ENCODE data around the gene PLD2.
A peak's percentile ranks its signal among the peaks of the same experiment; 100 is the strongest.

The PLD2 gene

DNA sequence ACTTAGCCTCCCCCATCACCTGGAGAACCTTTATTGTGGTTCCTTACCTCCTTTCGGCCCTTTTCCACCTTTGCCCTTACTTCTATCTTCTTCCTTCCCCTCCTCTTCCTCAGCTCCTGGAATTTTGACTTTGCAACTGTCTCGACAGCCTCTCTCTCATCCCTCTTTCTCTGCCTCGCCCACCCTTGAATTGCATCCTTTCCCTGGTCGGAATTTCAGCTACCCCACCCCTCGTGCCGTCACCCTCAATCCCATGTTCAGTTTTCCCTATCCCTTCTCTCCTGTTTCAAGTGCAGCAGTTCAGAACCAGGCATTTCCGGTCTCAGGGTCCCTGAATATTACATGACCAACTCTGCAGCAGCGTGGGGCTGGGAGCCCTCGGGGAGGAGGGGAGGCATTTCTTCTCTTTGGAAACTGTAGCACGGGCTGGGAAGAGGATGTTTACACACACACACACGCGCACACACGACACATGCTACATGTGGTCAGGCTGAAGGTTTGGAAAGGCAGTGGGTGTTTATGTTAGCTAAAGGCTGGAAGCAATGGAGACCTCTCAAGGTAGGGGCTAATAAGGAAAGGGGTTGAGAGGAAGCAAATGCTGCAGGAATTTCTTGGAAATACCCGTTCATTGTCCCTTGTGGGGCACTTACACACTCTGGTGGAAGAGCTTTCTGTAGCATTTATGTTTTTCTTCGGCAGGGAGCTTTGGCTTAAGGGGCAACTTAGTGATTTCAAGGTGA lies 27.2 kb downstream of the PLD2 start:
- no peak for FAIRE-seq
- DNase-seq (ENCODE audit: low spot score) = peak; percentile 13

DNA sequence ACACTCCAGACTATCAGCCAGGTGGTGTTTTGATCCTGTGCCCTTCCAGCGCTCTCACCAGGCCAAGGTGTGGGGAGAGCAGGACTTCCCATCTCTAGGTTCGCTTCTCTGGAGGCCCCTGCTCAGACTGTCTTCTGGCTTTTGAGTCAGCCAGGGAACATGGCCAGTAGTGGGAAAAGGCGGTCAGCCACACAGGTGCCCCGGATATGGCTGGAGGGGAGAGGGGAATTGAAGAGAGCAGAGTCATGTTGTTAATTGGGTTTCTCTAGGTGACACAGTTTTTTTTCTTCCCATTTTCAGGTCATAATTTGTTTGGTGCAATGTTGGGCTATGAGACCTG lies 27.7 kb downstream of the PLD2 start:
- FAIRE-seq = no peak
- no peak for DNase-seq (ENCODE audit: low spot score)

DNA sequence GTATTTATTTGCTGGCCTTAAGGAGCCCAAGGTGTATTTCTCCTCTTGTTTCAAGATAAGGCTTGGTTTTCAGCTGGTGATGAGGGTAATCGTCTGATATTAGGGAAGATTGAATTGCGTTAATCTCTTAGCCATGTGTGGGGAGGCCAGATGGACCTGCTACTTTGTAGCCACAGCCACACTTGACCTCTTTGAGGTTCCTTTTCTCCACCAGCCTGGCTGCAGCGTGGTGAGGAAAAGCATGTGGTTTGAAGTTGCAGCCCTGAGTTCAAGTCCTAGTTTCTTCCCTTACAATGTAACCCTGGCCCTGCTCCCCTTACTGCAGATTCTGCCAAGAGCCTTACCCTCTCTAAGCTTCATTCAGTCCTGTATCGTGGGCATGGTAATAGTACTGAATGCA lies 29.3 kb downstream of the PLD2 start:
- DNase-seq (ENCODE audit: low spot score) = no peak
- no peak for FAIRE-seq

DNA sequence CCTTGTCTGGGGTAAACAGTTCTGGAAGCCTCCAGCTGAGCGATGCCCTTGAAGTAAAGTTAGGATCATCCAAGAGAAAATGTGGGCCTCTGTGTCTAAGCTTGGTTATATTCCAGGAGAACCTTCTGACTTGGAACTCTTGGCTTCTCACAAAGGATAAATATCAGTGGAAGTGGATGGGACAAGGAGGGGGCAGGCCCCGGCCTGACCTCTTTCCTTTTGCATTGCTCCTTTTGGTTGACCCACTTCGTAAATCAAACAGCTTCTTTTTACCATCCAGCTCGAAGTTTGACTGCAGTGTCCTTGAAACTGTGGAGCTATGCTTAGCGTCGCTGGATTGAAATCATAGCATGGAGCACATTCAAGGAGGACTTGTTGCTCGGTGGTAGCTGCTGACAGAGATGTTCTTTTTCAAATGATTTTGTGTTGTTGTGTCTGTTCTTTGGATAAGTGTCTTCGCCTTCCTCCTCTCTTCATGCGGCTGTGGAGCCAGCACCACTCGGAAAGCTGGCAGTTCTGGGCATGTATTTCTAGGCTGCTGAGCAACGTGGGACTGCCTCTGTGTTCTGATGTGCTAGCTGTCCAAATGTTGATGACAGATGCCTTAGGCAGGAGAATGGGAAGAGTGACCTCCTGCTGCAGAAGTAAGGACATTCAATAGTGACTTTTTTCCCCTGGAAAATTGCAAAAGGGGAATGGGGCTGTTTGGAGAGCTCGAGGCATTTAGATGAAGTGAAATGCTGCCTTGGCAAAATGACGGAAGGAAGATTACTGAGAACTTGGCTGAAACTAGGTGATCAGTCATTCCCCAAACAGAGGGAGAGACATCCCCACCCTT lies 30.7 kb downstream of the PLD2 start:
- DNase-seq (ENCODE audit: low spot score) = no peak
- no peak for FAIRE-seq

DNA sequence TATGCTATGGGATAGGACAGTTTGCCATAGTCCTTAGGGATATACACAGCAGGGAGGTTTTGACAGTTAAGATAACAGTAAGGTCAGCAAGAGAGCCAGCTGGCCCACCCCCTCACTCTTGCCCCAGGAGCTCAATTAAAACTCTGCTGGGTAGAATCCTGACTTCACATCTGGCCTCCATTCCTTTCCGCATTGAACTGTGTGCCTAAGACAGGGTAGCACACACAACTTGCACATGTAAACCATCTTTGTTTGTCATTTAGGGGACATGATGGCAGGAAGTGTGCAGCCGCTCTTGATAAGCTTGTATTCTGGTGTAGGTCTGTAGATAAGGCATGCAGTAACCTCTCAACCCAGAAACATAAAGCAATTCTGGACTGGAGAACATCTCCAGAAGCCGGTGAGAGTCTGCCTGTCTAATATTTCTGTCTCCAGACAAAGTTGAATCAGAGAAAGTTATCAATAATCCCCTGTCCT lies 31.4 kb downstream of the PLD2 start:
- FAIRE-seq (no peak), DNase-seq (ENCODE audit: low spot score) (no peak)

- FAIRE-seq (no peak), DNase-seq (ENCODE audit: low spot score) (no peak)
These were observed 32.3 kb downstream of the PLD2 start for GRCh38 chr17:4839221-4839620.

- no peak for DNase-seq (ENCODE audit: low spot score)
- FAIRE-seq = no peak
These were observed 33.3 kb downstream of the PLD2 start for GRCh38 chr17:4839965-4840892.

DNA sequence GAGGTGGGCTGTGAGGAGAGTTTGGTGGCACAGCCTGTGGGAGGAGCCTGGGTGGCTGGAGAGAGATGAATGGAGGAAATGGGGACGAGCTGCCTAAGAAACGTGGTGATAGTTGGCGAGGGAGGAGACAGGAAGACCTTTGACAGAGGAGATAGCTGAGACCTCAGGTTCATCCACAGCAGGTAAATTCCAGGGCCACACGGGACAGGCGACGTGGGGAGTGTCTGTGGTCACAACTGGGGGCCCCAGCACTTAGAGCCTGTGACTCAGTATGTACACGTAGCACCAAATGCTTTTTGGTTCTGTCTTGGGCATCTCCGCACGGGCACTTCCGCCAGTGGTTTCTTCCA lies 33.9 kb downstream of the PLD2 start:
- DNase-seq (ENCODE audit: low spot score) (no peak), FAIRE-seq (no peak)

DNA sequence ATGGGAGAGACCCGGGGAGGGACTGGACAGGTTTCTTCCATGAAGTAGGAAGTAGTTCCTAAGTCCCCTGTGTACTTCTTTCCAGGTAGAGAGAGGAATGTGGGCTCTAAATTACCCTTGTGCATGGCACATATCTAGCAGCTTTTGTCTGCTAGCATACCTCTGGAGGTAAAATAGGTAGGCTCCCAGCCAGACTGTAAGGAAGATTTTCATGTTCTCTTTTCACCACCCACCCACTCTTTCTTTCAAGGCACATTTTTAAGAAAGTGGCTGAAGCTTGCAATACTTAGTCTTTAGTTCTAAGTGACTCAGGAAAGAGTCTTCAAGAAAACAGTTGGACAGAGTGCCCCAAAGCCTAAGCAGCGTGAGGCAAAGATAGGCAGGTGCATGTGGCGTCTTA lies 35.4 kb downstream of the PLD2 start:
- FAIRE-seq = no peak

DNA sequence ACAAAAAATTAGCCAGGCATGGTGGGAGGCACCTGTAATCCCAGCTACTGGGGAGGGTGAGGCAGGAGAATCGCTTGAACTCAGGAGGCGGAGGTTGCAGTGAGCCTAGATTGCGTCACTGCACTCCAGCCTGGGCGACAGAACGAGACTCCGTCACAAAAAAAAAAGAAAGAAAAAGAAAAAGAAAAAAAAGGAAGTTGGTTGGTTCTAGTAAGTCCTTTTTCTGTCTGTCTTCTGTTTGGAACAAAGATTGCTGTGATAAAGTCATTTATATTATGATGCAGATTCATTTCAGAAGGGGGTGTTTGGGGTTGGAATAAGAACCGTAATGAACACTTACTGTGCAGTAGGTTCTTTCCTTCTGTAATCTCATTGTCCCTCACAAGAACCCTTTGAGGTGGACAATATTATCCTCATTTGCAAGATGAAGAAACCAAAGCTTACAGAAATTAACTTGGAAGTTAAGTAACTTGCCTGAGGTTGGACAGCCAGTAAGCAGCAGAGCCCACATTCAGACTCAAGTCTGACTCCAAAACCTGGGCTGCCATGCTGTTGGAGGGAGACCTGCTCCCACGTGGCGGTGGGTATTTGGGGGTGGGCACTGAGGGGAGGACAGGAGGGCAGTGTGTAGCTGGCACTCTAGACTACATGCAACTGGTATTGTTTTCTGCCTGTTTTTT lies 36.5 kb downstream of the PLD2 start:
- FAIRE-seq = no peak

More for the DNA sequence above, 35.4 kb downstream of the PLD2 start:
- DNase-seq (ENCODE audit: low spot score) = no peak

DNA sequence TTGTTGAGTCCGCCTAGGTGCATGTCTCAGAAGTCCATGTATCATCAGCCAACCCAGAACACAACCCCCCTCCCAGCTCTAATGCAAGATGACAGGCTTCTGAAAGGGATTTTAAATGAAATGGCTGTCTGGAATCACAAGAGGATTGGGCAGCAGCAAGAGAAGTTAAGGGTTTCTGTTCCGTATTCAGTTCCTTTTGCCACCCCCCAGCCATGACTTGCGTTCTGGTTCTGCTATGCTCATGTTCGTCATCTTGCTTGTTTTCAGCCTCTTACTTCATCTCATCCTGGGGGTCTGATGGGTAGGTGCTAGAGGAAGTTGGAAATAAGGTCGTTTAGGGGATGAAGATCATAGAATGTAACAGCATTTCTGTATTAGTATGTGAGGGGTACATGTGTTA lies 38.2 kb downstream of the PLD2 start:
- FAIRE-seq (no peak), DNase-seq (ENCODE audit: low spot score) (no peak)

More for the DNA sequence above, 36.5 kb downstream of the PLD2 start:
- DNase-seq (ENCODE audit: low spot score) = no peak

- FAIRE-seq = no peak
- no peak for DNase-seq (ENCODE audit: low spot score)
These were observed 39.9 kb downstream of the PLD2 start for GRCh38 chr17:4846635-4847390.

DNA sequence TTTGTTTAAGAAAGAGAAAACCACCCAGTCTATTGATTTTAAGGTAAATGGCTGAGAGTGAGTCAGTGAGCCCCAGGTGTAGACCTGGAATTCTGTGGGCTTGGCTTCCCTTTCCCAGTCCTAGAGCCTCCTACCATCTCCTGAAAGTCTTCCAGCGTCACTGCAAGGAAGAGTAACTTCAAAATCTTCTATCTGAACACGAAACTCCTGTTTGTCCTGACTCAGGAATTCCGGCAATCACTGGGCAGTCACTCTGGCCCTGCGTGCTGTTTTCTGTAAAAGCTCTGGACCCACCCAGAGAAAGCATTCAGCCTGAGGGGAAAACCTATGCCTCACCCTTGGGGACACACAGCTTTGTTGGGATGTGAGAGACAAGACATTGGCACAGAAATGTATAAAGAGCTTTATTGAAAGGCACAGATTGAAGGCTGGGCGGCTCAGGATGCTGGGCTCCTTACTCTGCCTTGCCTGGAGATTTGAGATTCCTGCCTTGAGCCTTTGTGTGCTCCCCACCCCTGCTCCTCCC lies 42.1 kb downstream of the PLD2 start:
- DNase-seq (ENCODE audit: low spot score) = no peak
- FAIRE-seq = no peak

DNA sequence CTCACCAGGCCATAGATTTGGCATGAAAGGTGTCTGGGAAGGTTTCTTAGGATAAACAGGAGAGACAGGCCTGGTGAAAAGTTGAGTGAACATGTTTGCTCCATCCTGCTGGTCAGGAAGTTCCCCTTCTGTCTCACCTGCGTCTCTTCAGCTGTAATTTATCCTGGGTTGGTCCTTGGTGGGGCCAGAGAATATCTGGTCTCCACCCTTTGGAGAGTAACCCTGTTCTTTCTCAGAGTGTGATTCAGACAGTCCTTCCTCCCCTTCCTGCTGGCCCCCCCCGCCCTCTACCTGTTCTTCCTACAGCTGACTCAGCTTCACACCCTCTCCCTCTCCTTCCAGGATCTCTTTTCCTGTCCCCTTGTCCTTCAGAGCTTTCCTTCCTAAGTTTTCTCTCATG lies 43.3 kb downstream of the PLD2 start:
- FAIRE-seq (no peak), DNase-seq (ENCODE audit: low spot score) (no peak)

DNA sequence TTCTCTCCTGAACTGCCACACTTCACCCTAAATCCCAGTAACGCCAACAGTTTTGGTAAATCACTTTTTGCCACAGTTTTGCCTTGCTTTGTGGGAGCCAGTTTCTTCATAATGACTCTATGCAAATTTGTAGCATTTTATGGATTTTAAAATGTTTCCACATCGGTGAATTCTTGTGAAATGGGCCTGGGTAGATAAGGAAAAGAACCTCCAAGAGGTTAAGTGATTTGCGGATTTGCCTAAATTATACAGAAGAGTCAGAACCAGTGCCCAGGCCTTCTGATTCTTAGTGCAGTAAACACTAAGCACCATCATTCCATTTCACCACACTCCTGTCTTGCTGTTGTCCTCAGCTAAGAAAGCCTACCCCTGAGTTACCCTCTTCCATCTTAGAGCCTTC lies 44.1 kb downstream of the PLD2 start:
- no peak for DNase-seq (ENCODE audit: low spot score)
- FAIRE-seq = no peak

- FAIRE-seq (no peak), DNase-seq (ENCODE audit: low spot score) (peak; percentile 22)
These were observed 45.7 kb downstream of the PLD2 start for GRCh38 chr17:4852567-4853207.

DNA sequence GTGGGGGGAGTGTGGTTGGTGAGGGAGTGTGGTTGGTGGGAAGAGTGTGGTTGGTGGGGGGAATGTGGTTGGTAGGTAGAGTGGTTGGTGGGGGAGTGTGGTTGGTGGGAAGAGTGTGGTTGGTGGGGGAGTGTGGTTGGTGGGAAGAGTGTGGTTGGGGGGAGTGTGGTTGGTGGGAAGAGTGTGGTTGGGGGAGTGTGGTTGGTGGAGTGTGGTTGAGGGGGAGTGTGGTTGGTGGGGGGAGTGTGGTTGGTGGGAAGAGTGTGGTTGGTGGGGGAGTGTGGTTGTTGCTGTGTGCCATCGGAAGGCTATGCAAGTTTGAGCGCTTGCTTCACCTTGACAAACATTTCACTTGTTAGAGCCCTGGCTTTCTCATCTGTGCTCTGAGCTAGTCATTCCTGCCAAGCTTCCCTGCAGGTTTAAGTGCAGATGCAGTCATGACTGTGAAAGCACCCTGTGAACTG lies 46.3 kb downstream of the PLD2 start:
- FAIRE-seq = no peak
- DNase-seq (ENCODE audit: low spot score) = no peak

- no peak for DNase-seq (ENCODE audit: low spot score)
- FAIRE-seq = no peak
These were observed 47.2 kb downstream of the PLD2 start for GRCh38 chr17:4854111-4854681.

DNA sequence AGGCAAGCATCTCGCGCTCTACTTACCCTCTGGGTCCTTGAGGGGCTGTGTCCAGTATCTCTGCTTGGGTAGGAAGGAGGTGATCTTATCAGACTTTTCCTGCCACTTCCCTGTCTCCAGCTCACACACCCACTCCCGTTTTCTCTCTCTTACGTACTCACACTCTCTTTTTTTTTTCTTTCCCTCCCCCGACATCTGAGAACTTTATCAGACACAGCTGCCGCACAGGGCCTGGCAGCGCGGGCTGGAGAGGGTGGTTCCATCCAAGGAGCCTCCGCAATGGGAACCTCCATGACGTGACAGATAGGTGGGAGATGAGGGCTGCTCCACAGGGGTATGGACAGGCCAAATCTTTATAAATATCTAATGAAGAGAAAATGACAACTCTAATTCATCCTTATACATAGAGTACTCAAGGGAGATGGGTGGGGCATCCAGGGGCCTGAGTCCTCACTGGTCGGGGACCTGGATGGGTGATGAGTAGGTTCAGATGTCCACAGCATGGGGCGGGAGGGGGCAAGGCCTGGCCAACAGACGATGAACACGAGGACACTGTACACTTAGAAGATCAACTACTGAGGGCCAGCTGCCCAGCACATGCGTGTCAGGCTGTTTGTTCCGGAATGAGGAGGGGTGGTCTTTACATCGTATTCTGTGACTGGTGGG lies 49.5 kb downstream of the PLD2 start:
- no peak for FAIRE-seq
- no peak for DNase-seq (ENCODE audit: low spot score)
